Astrocyte of the cerebellum (primary cell): Measurements from ENCODE around the gene LCN1.
"Not testable (repeated sequence)": the region's sequence is repeated elsewhere in the genome, so short reads cannot be mapped to it uniquely, and the experiment has no call there.

Experiments used
- DNase-seq: peaks from one replicate; pipeline ENCODE4 v3.0.0-alpha.2; 2011; ENCODE audit warnings: low read depth
- H3K4me3 ChIP-seq: 2 replicates; pipeline ENCODE4 v1.5.1; 2011; ENCODE audit warnings: mild to moderate bottlenecking, low read depth, low read length, moderate library complexity
- in situ Hi-C: cut with HindIII; loops from 2 replicates; pipeline ENCODE4 v1.10.0; 2017; ENCODE audit warnings: low sequenced_read_pairs
- TF ChIP-seq, protein P1 (sequence below): IDR thresholded peaks from 2 replicates; pipeline ENCODE4 v1.5.1; 2012; ENCODE audit warnings: low read length, low read depth, moderate library complexity, mild to moderate bottlenecking; ENCODE audit errors: missing control alignments

The LCN1 gene

DNA sequence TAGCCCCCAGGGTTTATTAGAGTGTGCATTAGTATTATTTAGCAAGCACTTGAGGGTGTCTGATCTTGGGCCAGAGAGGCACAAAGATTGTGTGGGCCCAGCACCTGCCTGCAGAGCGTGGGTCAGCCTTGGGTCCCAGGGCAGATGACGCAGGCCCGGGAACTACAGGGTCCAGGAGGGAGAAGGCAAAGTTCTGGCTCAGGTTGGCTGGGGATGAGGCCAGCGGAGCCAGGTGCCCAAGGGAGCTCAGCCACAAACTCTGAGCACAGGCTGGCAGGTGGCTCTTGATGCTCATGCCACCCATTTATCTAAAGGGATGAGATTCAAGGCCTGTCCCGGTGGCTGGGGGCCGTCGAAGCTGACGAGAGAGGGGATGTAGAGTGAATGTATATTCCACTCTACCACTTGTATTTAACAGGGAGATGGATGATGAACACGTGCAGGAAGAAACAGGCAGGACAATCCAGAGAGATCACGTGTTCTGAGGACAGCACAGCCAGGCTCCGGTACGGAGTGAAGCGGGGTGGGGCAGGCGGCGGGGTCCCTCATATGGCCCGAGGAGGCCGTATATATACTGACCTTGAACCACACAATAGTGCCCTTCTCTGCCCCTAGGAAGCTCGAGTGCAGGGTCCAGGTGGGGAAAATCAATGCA lies 23.9 kb downstream of the LCN1 start:
- H3K4me3 ChIP-seq = no peak overlapping the region
- in situ Hi-C loops = no loop called here
- DNase-seq = no peak
- TF ChIP-seq, protein P1, sequence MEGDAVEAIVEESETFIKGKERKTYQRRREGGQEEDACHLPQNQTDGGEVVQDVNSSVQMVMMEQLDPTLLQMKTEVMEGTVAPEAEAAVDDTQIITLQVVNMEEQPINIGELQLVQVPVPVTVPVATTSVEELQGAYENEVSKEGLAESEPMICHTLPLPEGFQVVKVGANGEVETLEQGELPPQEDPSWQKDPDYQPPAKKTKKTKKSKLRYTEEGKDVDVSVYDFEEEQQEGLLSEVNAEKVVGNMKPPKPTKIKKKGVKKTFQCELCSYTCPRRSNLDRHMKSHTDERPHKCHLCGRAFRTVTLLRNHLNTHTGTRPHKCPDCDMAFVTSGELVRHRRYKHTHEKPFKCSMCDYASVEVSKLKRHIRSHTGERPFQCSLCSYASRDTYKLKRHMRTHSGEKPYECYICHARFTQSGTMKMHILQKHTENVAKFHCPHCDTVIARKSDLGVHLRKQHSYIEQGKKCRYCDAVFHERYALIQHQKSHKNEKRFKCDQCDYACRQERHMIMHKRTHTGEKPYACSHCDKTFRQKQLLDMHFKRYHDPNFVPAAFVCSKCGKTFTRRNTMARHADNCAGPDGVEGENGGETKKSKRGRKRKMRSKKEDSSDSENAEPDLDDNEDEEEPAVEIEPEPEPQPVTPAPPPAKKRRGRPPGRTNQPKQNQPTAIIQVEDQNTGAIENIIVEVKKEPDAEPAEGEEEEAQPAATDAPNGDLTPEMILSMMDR = no peak

DNA sequence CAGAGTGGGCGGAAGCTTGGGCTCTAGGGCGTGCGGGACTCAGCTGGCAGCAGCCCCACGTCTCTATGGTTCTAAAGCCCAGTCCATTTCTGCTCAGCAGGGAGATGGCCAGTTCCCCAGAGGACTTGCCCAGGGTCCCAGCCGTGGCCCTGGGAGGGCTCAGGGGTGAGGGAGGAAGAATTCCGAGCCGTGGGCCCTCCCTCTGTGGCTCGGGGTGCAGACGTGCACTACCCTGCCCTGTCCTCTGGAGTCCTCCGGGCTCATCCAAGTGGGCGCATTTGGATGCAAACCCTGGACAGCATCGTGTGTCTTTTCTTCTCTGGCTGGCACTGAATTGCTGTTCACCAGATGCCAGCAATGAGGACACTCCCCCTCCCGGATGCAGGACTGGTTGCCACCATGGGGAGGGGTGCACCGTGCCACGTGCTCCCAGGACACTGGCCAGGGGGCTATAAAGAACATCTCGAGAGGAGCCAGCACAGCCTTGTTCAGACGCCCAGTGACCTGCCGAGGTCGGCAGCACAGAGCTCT lies 24.5 kb downstream of the LCN1 start, which contains the start of gene OBP2A:
Gene OBP2A, plus strand, starts transcription at position 481 of the 531 bp plus-strand sequence. CDS start 55 bp downstream, outside the sequence.
- DNase-seq, H3K4me3 ChIP-seq, in situ Hi-C loops: not testable (repeated sequence)

DNA sequence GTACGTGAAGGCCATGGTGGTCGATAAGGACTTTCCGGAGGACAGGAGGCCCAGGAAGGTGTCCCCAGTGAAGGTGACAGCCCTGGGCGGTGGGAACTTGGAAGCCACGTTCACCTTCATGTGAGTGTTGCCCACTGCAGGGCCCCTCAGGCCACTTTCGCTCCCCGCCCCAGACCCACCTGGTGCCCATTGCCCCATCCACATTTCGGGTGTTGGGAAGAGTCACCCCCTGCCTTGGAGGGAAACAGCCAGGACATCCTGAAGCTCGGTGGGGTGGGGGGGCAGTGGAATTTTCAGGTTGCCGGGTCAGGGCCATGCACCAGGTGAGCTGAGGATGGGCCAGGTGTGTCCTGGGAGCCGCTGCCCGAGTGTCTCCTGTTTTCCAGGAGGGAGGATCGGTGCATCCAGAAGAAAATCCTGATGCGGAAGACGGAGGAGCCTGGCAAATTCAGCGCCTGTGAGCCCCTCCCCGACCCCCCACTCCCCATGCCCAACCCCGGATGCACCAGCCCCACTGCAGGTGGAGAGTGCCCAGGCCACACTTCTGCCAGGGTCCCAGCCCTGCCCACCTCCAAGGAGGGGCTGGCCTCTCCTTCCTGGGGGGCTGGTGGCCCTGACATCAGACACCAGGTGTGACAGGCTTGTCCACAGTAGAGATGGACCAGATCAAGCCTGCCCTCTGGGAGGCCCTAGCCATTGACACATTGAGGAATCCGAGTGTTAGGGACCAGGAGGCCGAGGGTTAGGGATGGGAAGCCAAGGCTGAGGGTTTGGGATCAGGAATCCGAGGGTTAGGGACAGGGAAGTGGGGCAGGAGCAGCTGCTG lies 25.8 kb downstream of the LCN1 start:
- DNase-seq, in situ Hi-C loops, H3K4me3 ChIP-seq: not testable (repeated sequence)

DNA sequence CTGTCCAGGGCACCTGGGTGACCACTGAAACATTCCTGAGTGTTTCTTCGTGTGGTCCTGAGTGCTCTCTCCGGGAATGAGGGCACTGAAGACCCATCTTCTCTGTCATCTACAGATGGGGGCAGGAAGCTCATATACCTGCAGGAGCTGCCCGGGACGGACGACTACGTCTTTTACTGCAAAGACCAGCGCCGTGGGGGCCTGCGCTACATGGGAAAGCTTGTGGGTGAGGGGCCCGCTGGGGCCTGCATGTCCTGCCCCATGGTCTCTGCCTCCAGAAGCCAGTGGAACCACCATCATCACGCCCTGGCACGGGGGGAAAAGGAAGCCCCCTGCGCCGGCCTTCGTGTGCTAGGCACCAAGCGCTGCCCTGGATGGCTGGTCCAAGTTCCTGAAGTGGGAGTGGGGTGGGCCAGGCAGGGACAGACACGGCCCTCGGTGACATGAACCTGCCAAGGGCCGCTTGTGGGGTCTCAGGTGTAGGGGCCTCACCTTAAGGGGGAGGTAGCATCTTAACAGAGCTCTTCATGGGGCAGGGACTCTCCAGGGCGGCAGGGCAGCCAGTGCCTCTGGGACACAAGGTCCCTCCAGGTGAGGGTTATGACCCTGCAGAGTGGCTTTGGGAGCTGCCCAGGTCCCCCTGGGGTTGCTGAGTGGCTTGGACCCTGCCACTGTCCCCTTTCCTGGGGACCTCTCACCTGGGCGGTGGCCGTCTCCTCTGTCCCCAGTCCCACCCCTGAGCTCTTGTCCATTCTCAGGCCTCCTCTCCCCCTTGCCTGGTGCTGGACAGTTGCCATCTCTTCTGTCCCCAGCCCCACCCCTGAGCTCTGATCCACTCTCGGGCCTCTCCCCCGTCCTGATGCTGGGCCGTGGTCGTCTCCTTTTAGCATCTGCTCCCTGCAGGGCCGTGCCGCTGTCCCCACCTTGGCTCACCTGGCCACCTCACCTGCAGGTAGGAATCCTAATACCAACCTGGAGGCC lies 26.8 kb downstream of the LCN1 start:
- TF ChIP-seq, protein P1 = no peak
- H3K4me3 ChIP-seq = no peak overlapping the region
- in situ Hi-C loops = no loop called here
- DNase-seq = no peak

DNA sequence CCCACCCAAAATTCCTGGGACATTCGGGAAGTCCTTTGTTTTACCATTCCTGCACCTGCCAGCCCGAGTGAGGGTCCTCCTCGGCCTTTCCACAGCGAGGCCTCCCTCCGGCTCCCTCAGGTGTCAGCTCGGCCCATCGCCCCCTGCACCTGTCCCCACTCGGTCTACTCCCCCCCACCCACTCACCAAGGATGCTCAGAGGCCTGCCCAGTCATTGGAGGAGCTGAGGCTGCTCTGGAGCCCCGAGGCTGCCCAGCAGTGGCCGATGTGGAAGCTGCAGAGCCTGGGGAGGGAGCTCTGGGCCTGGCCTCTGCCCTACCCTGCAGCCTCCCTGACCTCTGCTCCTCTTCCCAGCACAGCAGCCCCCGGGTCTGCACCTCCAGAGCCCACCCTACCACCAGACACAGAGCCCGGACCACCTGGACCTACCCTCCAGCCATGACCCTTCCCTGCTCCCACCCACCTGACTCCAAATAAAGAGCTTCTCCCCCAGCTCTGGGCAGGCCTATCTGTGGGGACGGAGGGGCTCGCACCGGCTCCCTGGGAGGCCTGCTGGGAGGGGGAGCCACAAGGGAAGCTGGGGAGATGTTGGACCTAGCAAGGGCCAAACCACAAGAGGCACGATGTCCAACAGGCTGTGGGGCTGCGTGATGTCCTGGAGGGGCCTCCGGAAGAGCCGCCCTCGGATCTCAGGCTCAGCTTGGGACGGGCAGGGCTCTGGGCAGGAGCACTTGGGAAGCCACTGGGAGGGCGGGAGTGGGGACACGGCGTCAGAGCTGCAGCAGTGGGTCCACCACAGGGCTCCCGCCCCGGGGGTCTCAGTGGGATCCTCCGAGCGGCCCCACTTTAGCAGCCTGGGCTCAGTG lies 28.5 kb downstream of the LCN1 start:
- in situ Hi-C loops, H3K4me3 ChIP-seq, DNase-seq: not testable (repeated sequence)

DNA sequence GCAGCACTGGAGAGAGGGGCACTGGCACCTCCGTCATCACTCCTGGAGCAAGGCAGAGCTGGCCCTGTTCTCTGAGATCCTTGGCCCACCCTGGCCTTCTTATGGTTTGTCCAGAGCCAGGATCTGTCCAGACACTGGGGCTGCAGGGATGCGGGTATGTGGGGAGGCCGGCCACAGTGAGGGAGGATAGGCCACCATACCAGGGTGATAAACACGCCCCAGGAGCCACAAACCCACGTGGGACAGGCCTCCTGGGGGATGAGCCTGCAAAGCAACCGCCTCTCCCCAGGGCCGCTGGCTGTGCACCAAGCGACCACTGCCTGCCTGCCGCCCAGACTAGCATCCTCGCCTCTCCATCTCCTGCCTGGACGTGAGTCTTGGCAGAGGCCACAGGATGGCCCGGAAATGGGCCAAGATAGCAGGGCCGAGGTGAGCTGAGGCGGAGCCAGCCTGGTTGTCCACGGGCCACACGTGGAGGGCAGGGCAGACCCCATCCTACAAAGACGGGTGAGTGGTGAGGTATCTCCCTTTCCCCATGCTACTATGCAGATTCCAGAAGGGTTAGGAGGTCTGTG lies 29.2 kb downstream of the LCN1 start:
- TF ChIP-seq, protein P1 = no peak
- in situ Hi-C loops = no loop called here
- no peak overlapping the region for H3K4me3 ChIP-seq
- DNase-seq = no peak

DNA sequence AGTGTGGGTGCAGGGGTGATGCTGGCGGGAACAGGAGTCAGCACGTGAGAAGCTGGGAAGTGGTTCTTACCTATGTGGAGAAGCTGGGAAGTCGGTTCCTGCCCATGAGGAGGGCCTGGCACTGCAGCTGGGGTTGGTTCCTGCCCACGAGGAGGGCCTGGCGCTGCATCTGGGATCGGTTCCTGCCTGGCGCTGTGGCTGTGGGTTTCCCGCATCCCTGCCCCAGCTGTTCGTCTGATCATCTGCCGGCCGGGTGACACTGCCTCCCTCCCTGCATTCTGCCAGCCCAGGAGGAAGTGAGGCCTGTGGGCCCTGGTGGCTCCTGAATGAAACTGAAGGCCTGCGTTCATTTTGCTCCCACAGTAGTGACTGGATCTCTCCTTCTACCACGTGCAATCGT lies 29.8 kb downstream of the LCN1 start:
- no peak overlapping the region for H3K4me3 ChIP-seq
- DNase-seq = no peak
- in situ Hi-C loops = no loop called here
- TF ChIP-seq, protein P1 = no peak
